OCI-LY7 (cell line): ENCODE results near the gene KBTBD4. TPM values are rescaled to one million over a fixed set of nuclear protein-coding genes. Genes with fewer than 3 reads are reported as not detected.
"Not testable (repeated sequence)": the region's sequence is repeated elsewhere in the genome, so short reads cannot be mapped to it uniquely, and the experiment has no call there.

Experiments used
- BruUV-seq: library from RNA; stranded (reverse); fragments of 400-500 nt; replicated peaks from 2 replicates; lab custom pipeline; 2021; lab: Mats Ljungman, UMichigan
- CTCF ChIA-PET: fragments of 300-600 bp; sonication (Branson Sonifier 250); formaldehyde crosslinking; loops from one replicate; lab custom pipeline; 2022; ENCODE audit warnings: antibody characterized with exemption; ENCODE audit not compliant: unreplicated experiment; lab: Charles Lee
- POLR2A ChIA-PET: fragments of 300-600 bp; sonication (Branson Sonifier 250); formaldehyde crosslinking; loops from one replicate; lab custom pipeline; 2022; ENCODE audit warnings: antibody characterized with exemption; lab: Charles Lee
- DNase-seq: peaks from one replicate; pipeline ENCODE4 v3.0.0-alpha.2; 2015; ENCODE audit warnings: low spot score
- H2AFZ ChIP-seq: fragments of 200-600 bp; sonication (generic), shearing (Covaris generic); 2 replicates; pipeline ENCODE4 v1.6.1; 2014; ENCODE audit warnings: mild to moderate bottlenecking, antibody characterized with exemption, low read length, moderate library complexity
- H3K27ac ChIP-seq: fragments of 200-600 bp; sonication (generic); 2 replicates; pipeline ENCODE4 v1.5.1; 2014; ENCODE audit warnings: mixed run types, low read depth, mild to moderate bottlenecking, moderate library complexity, low read length, inconsistent platforms; ENCODE audit not compliant: poor library complexity, severe bottlenecking
- H3K36me3 ChIP-seq: fragments of 200-600 bp; sonication (generic); 2 replicates; pipeline ENCODE4 v1.6.1; 2014; ENCODE audit warnings: mild to moderate bottlenecking, antibody characterized with exemption, low read length, moderate library complexity, mixed read lengths; ENCODE audit not compliant: insufficient read depth
- H3K4me1 ChIP-seq: fragments of 200-600 bp; sonication (generic); 2 replicates; pipeline ENCODE4 v1.5.1; 2014; ENCODE audit warnings: mild to moderate bottlenecking, low read length; ENCODE audit not compliant: insufficient read depth, poor library complexity, severe bottlenecking
- H3K4me2 ChIP-seq: fragments of 200-600 bp; sonication (generic); 2 replicates; pipeline ENCODE4 v1.6.1; 2014; ENCODE audit warnings: mild to moderate bottlenecking, low read length
- H3K4me3 ChIP-seq: fragments of 200-600 bp; sonication (generic); 2 replicates; pipeline ENCODE4 v1.5.1; 2014; ENCODE audit warnings: mild to moderate bottlenecking, low read depth, low read length; ENCODE audit not compliant: poor library complexity, severe bottlenecking
- H3K79me2 ChIP-seq: fragments of 200-600 bp; sonication (generic); 2 replicates; pipeline ENCODE4 v1.6.1; 2016; ENCODE audit warnings: low read depth, mild to moderate bottlenecking, low read length, moderate library complexity, mixed read lengths; ENCODE audit not compliant: insufficient read depth
- H3K9me2 ChIP-seq: fragments of 200-600 bp; sonication (generic); 2 replicates; pipeline ENCODE4 v1.6.1; 2016; ENCODE audit warnings: mild to moderate bottlenecking, low read length, mixed read lengths; ENCODE audit not compliant: insufficient read depth
- H3K9me3 ChIP-seq: fragments of 200-600 bp; sonication (generic); 2 replicates; pipeline ENCODE4 v1.6.1; 2014; ENCODE audit warnings: mild to moderate bottlenecking, mixed run types, low read length, mixed read lengths
- H4K20me1 ChIP-seq: fragments of 200-600 bp; sonication (generic); 2 replicates; pipeline ENCODE4 v1.6.1; 2014; ENCODE audit warnings: mild to moderate bottlenecking, antibody characterized with exemption, low read length, moderate library complexity, mixed read lengths; ENCODE audit not compliant: insufficient read depth
- EZH2phosphoT487 ChIP-seq: fragments of 200-600 bp; sonication (generic); IDR thresholded peaks from 2 replicates; pipeline ENCODE4 v1.6.1; 2018; ENCODE audit warnings: low read depth, borderline replicate concordance, mild to moderate bottlenecking, mixed run types, antibody characterized with exemption, low read length, moderate library complexity, mixed read lengths
- intact Hi-C: fragments of 100-400 bp; cut with micrococcal nuclease; formaldehyde crosslinking; loops from one replicate; pipeline ENCODE4 v1.10.0; 2022; ENCODE audit not compliant: unreplicated experiment
- total RNA-seq, 2 experiments: library from RNA; depleted of rRNA in 1 of 2; stranded (reverse); fragments of >200 nt in 1 of 2; shearing (Covaris generic) in 1 of 2; gene quantifications; 2 replicates each; pipeline ENCODE4 v1.2.3, GENCODE V29; 2014 to 2022
- TF ChIP-seq, protein P1 (sequence below): fragments of 200-600 bp; sonication (generic); conservative IDR thresholded peaks from 2 replicates; pipeline ENCODE4 v1.5.1; 2014; ENCODE audit warnings: mild to moderate bottlenecking, antibody characterized with exemption, low read length, moderate library complexity, mixed read lengths

The KBTBD4 gene
- total RNA-seq, 2 experiments from 2014 or later = 18.4 to 25.2 TPM

DNA sequence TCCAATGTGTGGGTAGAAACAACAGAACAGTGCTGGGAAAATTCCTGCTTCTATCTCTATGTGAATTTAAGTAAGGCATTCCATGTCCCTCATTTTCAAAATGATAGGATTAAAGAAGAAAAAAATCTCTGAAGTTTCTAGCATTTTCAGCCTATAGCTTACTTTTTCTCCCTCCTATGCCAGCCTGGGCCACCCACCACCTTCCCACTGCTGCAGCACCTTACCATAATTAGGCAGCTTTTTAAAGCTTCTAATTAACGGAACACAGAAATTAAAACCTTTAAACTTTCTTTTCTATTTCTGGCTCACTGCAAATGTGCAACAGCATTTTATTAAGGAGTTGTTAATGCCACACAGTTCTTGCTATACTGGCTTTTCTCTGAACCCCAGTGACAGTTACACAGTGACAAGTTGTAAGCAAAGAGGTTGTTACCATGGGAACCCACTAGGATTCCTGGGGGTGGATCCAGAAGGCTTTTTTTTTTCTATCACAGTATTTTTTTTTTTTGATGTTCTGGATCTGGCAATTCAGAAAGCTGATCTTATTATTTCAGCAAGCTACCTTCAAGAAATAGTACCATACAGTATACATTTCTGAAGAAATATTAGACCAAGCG lies 46.1 kb downstream of the KBTBD4 start:
- CTCF ChIA-PET = interaction anchor here (1.0 kb wide), 1 partner anchor 14 kb away, joined by 3 read pairs; no protein-coding TSS in a partner anchor
- Histone ChIP-seq H3K9me3 (no peaks in the 10 kb centered on the region), H3K4me2 (no peak overlapping the region), H3K36me3 (peaks cover 61% of the 10 kb centered on the region), H3K9me2 (no peaks in the 10 kb centered on the region), H2AFZ (no peak overlapping the region), H3K79me2 (peaks cover 99% of the 10 kb centered on the region), H4K20me1 (peaks cover 18% of the 10 kb centered on the region; the same call in 1 of the 2 replicates), H3K4me3 (no peak overlapping the region), H3K4me1 (no peaks in the 10 kb centered on the region), H3K27ac (no peak overlapping the region)
- BruUV-seq = no TSS peak
- POLR2A ChIA-PET = interaction anchor here (0.6 to 1.9 kb wide), 8 partner anchors 7 to 223 kb away, joined by 3 to 6 read pairs (median 4); no protein-coding TSS in a partner anchor
- TF ChIP-seq EZH2phosphoT487 = no peak
- TF ChIP-seq, protein P1, sequence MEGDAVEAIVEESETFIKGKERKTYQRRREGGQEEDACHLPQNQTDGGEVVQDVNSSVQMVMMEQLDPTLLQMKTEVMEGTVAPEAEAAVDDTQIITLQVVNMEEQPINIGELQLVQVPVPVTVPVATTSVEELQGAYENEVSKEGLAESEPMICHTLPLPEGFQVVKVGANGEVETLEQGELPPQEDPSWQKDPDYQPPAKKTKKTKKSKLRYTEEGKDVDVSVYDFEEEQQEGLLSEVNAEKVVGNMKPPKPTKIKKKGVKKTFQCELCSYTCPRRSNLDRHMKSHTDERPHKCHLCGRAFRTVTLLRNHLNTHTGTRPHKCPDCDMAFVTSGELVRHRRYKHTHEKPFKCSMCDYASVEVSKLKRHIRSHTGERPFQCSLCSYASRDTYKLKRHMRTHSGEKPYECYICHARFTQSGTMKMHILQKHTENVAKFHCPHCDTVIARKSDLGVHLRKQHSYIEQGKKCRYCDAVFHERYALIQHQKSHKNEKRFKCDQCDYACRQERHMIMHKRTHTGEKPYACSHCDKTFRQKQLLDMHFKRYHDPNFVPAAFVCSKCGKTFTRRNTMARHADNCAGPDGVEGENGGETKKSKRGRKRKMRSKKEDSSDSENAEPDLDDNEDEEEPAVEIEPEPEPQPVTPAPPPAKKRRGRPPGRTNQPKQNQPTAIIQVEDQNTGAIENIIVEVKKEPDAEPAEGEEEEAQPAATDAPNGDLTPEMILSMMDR = no peak
- intact Hi-C loops = no loop called here
- no peak for DNase-seq

DNA sequence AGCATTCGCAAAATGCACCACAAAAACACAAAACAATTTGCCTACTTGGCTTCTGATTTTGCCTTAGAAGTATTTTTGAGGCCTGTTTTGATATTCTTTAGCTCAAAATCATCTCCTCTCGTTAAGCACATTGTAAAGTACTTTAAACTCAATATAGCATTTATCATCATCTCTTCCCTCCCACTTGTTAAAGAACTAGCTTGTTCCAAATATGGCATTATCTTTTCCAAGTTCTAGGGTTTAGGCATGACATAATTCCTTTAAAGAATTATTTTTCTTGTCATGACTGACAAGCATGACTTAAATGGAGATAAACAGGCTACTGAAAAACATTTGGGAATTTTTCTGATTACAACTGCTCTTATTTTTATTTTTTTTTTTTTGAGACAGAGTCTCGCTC lies 47.1 kb downstream of the KBTBD4 start:
- no peaks in the 10 kb centered on the region for H3K9me2 ChIP-seq
- no peak for DNase-seq
- no peak overlapping the region for H3K27ac ChIP-seq
- BruUV-seq = TSS peak; percentile 41
- no peak overlapping the region for H3K4me3 ChIP-seq
- H4K20me1 ChIP-seq = peaks cover 18% of the 10 kb centered on the region; the same call in 1 of the 2 replicates
- no peaks in the 10 kb centered on the region for H3K9me3 ChIP-seq
- no peak for TF ChIP-seq EZH2phosphoT487
- TF ChIP-seq, protein P1 = no peak
- POLR2A ChIA-PET = interaction anchor here (0.6 to 1.9 kb wide), 3 partner anchors 8 to 301 kb away, joined by 3 to 6 read pairs (median 4); no protein-coding TSS in a partner anchor
- peaks cover 98% of the 10 kb centered on the region for H3K79me2 ChIP-seq
- H3K4me2 ChIP-seq = no peak overlapping the region
- peaks cover 57% of the 10 kb centered on the region for H3K36me3 ChIP-seq
- no peak overlapping the region for H2AFZ ChIP-seq
- intact Hi-C loops = no loop called here
- CTCF ChIA-PET = interaction anchor here (0.9 kb wide), 1 partner anchor 10 kb away, joined by 3 read pairs; no protein-coding TSS in a partner anchor
- no peaks in the 10 kb centered on the region for H3K4me1 ChIP-seq

DNA sequence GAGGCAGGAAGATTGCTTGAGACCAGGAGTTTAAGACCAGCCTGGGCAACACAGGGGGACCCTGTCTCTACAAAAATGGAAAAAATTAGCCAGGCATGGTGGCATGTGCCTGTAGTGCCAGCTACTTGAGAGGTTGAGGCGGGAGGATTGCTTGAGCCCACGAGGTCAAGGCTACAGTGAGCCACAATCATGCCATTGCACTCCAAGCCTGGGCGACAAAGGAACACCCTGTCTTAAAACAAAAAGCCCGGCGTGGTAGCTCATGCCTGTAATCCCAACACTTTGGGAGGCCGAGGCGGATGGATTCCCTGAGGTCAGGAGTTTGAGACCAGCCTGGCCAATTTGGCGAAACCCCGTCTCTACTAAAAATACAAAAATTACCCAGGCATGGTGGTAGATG lies 48.0 kb downstream of the KBTBD4 start:
- H3K9me2 ChIP-seq, H3K9me3 ChIP-seq, H3K4me3 ChIP-seq, H2AFZ ChIP-seq, intact Hi-C loops, H3K4me2 ChIP-seq, CTCF ChIA-PET, DNase-seq, H3K27ac ChIP-seq, H3K4me1 ChIP-seq, BruUV-seq: not testable (repeated sequence)
- H4K20me1 ChIP-seq = peaks cover 18% of the 10 kb centered on the region; the same call in 1 of the 2 replicates
- POLR2A ChIA-PET = interaction anchor here (1.9 kb wide), 1 partner anchor 9 kb away, joined by 4 read pairs; no protein-coding TSS in a partner anchor
- H3K36me3 ChIP-seq = peaks cover 56% of the 10 kb centered on the region
- peaks cover 98% of the 10 kb centered on the region for H3K79me2 ChIP-seq
